ENCODE data around the gene C7orf57.

The C7orf57 gene

GRCh38 chr7:48041653-48041970 lies 6.3 kb downstream of the C7orf57 start:
- no peaks in the 10 kb centered on the region for H4K20me1 ChIP-seq (ENCODE audit: insufficient read depth, low read length)
- no peak for TF ChIP-seq CTCF (IDR thresholded peaks at IDR 0.05; ENCODE audit: low read length)
- TF ChIP-seq EZH2 (optimal IDR thresholded peaks at IDR 0.05; ENCODE audit: low read depth, low read length): no peak
- no peak for TF ChIP-seq EZH2phosphoT487 (IDR thresholded peaks at IDR 0.05; ENCODE audit: low read length)
- H3K27me3 ChIP-seq (replicated peaks; ENCODE audit: insufficient read depth, low read length): peaks cover under 1% of the 10 kb centered on the region; the same call in 1 of the 2 replicates
- H3K27ac ChIP-seq (ENCODE audit: low read length): no peak overlapping the region
- no peak for DNase-seq
- H3K9me2 ChIP-seq (replicated peaks; ENCODE audit: insufficient read depth, low read length): no peaks in the 10 kb centered on the region
- H3F3A ChIP-seq (ENCODE audit: insufficient read depth, low read length): no peaks in the 10 kb centered on the region
- no peak overlapping the region for H3K9ac ChIP-seq (ENCODE audit: low read length)
- no peak overlapping the region for H2AFZ ChIP-seq (ENCODE audit: low read length)
- no peaks in the 10 kb centered on the region for H3K4me1 ChIP-seq (ENCODE audit: low read length)
- no peak overlapping the region for H3K4me3 ChIP-seq (ENCODE audit: low read length)
- no peaks in the 10 kb centered on the region for H3K9me3 ChIP-seq (replicated peaks; ENCODE audit: insufficient read depth, low read length)
- H3K36me3 ChIP-seq (replicated peaks; ENCODE audit: insufficient read depth, low read length): no peaks in the 10 kb centered on the region
- H3K4me2 ChIP-seq (ENCODE audit: low read depth, low read length): no peak overlapping the region
- no peaks in the 10 kb centered on the region for H3K79me2 ChIP-seq (ENCODE audit: low read length)

GRCh38 chr7:48042216-48042615 lies 6.9 kb downstream of the C7orf57 start:
- Histone ChIP-seq H3K9me2 (replicated peaks; ENCODE audit: insufficient read depth, low read length) (no peaks in the 10 kb centered on the region), H3K4me1 (ENCODE audit: low read length) (no peaks in the 10 kb centered on the region), H3K79me2 (ENCODE audit: low read length) (no peaks in the 10 kb centered on the region), H2AFZ (ENCODE audit: low read length) (no peak overlapping the region), H3F3A (ENCODE audit: insufficient read depth, low read length) (no peaks in the 10 kb centered on the region), H3K4me3 (ENCODE audit: low read length) (no peak overlapping the region), H3K9ac (ENCODE audit: low read length) (no peak overlapping the region), H3K9me3 (replicated peaks; ENCODE audit: insufficient read depth, low read length) (no peaks in the 10 kb centered on the region), H4K20me1 (ENCODE audit: insufficient read depth, low read length) (no peaks in the 10 kb centered on the region), H3K27me3 (replicated peaks; ENCODE audit: insufficient read depth, low read length) (no peaks in the 10 kb centered on the region), H3K27ac (ENCODE audit: low read length) (no peak overlapping the region), H3K36me3 (replicated peaks; ENCODE audit: insufficient read depth, low read length) (no peaks in the 10 kb centered on the region), H3K4me2 (ENCODE audit: low read depth, low read length) (no peak overlapping the region)
- TF ChIP-seq EZH2 (optimal IDR thresholded peaks at IDR 0.05; ENCODE audit: low read depth, low read length) (no peak), CTCF (IDR thresholded peaks at IDR 0.05; ENCODE audit: low read length) (no peak), EZH2phosphoT487 (IDR thresholded peaks at IDR 0.05; ENCODE audit: low read length) (no peak)
- DNase-seq: no peak

DNA sequence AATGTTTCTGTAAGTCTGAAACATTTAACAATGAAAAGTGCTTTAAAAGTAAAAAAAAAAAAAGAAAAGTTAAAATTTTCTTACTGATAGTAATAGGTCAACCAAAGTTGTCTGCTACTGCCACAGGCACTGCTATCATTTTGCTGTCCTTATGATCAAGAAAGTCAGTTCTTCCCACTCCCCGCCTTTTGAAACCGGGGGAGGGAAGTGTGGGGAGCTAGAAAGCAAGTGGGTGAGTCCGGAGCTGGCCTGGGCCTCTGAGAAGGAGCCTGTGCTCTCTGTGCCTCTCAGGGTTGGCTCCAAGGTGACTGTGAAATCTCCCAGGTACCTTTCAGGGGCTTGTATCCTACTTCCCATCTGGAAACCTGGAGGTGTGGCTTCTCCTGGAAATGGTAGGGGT lies 7.3 kb downstream of the C7orf57 start:
- H3K79me2 ChIP-seq (ENCODE audit: low read length): no peaks in the 10 kb centered on the region
- no peaks in the 10 kb centered on the region for H3K9me3 ChIP-seq (replicated peaks; ENCODE audit: insufficient read depth, low read length)
- no peak overlapping the region for H3K27ac ChIP-seq (ENCODE audit: low read length)
- no peaks in the 10 kb centered on the region for H4K20me1 ChIP-seq (ENCODE audit: insufficient read depth, low read length)
- no peak for DNase-seq
- no peaks in the 10 kb centered on the region for H3K36me3 ChIP-seq (replicated peaks; ENCODE audit: insufficient read depth, low read length)
- TF ChIP-seq CTCF (IDR thresholded peaks at IDR 0.05; ENCODE audit: low read length): no peak
- no peak for TF ChIP-seq EZH2phosphoT487 (IDR thresholded peaks at IDR 0.05; ENCODE audit: low read length)
- TF ChIP-seq EZH2 (optimal IDR thresholded peaks at IDR 0.05; ENCODE audit: low read depth, low read length): no peak
- H3K9ac ChIP-seq (ENCODE audit: low read length): no peak overlapping the region
- no peak overlapping the region for H3K4me2 ChIP-seq (ENCODE audit: low read depth, low read length)
- H3K27me3 ChIP-seq (replicated peaks; ENCODE audit: insufficient read depth, low read length): no peaks in the 10 kb centered on the region
- H2AFZ ChIP-seq (ENCODE audit: low read length): no peak overlapping the region
- no peaks in the 10 kb centered on the region for H3K4me1 ChIP-seq (ENCODE audit: low read length)
- H3K9me2 ChIP-seq (replicated peaks; ENCODE audit: insufficient read depth, low read length): no peaks in the 10 kb centered on the region
- no peaks in the 10 kb centered on the region for H3F3A ChIP-seq (ENCODE audit: insufficient read depth, low read length)
- no peak overlapping the region for H3K4me3 ChIP-seq (ENCODE audit: low read length)
